HAP-1 (cell line): ENCODE results near the gene PTPN1.

Experiments
- DNase-seq, 2 experiments: peaks; one replicate each; pipeline ENCODE4 v3.0.0-alpha.2; 2016 to 2020; ENCODE audit warnings: low spot score in 2 of 2
- H3K27me3 ChIP-seq: fragments of 250-450 bp; sonication (Bioruptor Pico); 2 replicates; pipeline ENCODE4 v1.5.1; 2020; ENCODE audit warnings: low read depth, mild to moderate bottlenecking, moderate library complexity
- H3K36me3 ChIP-seq: fragments of 250-450 bp; sonication (Bioruptor Pico); replicated peaks from 2 replicates; pipeline ENCODE4 v1.5.1; 2020; ENCODE audit warnings: mild to moderate bottlenecking
- H3K4me1 ChIP-seq: fragments of 250-450 bp; sonication (Bioruptor Pico); 2 replicates; pipeline ENCODE4 v1.5.1; 2020; ENCODE audit warnings: mild to moderate bottlenecking
- H3K4me3 ChIP-seq: fragments of 250-450 bp; sonication (Bioruptor Pico); 2 replicates; pipeline ENCODE4 v1.5.1; 2020; ENCODE audit warnings: mild to moderate bottlenecking, moderate library complexity
- H3K9me3 ChIP-seq: fragments of 250-450 bp; sonication (Bioruptor Pico); 2 replicates; pipeline ENCODE4 v1.5.1; 2020; ENCODE audit warnings: mild to moderate bottlenecking, moderate library complexity
- in situ Hi-C: fragments of 300-500 bp; cut with MboI; formaldehyde crosslinking; loops from 3 replicates; pipeline ENCODE4 v1.14.3; 2020; ENCODE audit warnings: low sequenced_read_pairs, inconsistent platforms, mixed read lengths

Gene PTPN1

DNA sequence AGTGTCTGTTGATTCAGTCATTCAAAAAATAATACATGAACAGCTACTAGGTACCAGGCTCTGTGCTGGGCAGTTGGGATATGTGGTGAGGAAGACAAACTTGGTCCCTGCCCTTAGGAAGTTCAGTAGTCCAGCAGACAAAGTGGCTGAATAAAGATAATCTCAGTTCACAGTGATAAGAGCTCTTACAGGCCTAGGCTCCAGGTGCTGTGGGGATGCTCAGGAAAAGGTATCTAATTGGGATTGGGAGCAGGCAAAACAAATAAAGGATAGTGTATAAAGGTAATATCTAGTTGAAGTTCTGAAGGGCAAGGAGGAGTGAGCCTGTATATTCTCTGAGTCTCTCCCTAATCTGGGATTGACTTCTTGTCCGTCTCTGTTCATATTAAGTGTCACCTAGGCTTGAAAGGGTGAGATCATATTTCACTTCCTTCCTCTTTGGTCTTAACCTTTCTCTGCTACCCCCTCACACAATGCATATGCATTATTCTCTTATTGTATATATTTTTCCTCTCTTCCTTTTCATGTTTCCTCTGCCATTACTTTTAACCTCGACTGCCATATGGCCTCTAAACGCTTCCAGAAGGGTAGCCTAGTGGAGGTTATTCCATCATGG lies 13.5 kb downstream of the PTPN1 start:
- Histone ChIP-seq H3K9me3 (no peaks in the 10 kb centered on the region), H3K36me3 (no peaks in the 10 kb centered on the region), H3K27me3 (no peaks in the 10 kb centered on the region), H3K4me1 (peaks cover 14% of the 10 kb centered on the region), H3K4me3 (no peak overlapping the region)
- no peak for DNase-seq
- in situ Hi-C loops: no loop called here

DNA sequence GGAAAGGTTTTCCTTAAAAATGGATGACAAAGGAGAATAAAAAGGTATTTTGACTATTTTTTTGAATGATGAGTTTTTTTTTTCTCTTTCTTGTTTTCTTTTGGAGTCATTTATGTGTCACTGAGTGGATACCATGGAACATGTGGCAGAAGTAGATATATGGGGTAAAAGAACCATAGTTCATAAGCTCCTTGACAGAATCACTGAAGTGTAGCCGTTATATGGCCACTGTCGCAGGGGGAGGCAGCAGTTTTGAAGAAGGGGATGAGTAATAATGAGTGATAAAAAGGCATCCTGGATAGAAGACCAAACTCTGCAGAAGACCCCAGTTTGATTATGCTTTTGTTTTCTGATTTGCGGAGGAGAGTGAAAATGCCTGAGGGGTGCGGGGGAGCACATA lies 15.5 kb downstream of the PTPN1 start:
- no peak overlapping the region for H3K4me3 ChIP-seq
- DNase-seq: no peak
- H3K9me3 ChIP-seq: no peaks in the 10 kb centered on the region
- H3K36me3 ChIP-seq: no peaks in the 10 kb centered on the region
- no peaks in the 10 kb centered on the region for H3K27me3 ChIP-seq
- in situ Hi-C loops: no loop called here
- H3K4me1 ChIP-seq: peaks cover 11% of the 10 kb centered on the region

DNA sequence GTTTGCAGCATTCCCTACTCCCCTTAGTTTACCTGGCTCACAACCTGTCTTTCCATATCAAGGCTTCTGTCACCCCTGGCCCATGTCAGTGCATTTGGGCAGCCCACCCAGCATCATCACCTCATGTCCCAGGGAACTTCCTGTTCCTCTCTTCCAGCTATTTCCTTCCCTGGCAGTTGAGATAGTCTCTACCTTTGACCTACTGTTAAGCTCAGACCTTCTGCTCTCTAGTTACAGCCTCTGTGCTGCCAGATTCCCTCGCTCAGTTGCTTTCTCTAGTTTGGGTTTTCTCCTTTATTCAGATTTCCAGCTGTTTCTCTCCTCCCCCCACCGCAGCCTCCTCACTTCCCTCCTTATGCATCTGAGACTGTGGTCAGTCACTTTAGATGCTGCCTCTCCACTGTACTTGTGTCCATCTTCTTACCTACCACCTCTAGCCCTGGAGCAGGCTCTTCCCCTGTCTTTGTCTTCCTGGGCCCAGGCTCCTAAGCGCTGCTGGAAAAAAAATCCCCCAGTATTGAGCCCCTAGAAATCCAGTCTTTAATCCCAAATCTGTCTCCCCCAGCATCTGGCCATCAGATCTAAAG lies 16.3 kb downstream of the PTPN1 start:
- Histone ChIP-seq H3K27me3 (no peaks in the 10 kb centered on the region), H3K4me3 (no peak overlapping the region), H3K4me1 (peaks cover 5% of the 10 kb centered on the region), H3K9me3 (no peaks in the 10 kb centered on the region), H3K36me3 (no peaks in the 10 kb centered on the region)
- in situ Hi-C loops: no loop called here
- no peak for DNase-seq

DNA sequence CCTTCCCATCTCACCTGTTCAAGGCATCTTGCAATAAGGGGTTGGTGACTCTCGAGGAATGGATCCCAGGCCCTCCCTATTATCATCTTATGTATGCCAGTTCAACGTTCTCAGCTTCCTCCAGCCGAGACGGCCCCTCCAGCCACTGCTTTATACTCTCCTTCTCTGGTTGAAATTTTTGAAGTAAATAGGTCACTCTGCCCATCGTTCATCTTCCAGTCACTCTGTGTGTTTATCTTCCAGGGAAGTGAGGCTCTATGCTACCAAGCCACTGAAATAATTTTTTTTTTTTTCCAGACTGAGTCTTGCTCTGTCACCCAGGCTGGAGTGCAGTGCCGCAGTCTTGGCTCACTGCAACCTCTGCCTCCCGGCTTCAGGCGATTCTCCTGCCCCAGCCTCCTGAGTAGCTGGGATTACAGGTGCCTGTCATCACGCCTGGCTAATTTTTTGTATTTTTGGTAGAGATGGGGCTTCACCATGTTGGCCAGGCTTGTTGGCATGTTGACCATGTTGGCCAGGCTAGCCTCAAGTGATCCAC lies 17.0 kb downstream of the PTPN1 start:
- no peak for DNase-seq
- Histone ChIP-seq H3K9me3 (no peaks in the 10 kb centered on the region), H3K36me3 (no peaks in the 10 kb centered on the region), H3K4me3 (no peak overlapping the region), H3K27me3 (no peaks in the 10 kb centered on the region), H3K4me1 (no peaks in the 10 kb centered on the region; the same call in 1 of the 2 replicates)
- in situ Hi-C loops: no loop called here

DNA sequence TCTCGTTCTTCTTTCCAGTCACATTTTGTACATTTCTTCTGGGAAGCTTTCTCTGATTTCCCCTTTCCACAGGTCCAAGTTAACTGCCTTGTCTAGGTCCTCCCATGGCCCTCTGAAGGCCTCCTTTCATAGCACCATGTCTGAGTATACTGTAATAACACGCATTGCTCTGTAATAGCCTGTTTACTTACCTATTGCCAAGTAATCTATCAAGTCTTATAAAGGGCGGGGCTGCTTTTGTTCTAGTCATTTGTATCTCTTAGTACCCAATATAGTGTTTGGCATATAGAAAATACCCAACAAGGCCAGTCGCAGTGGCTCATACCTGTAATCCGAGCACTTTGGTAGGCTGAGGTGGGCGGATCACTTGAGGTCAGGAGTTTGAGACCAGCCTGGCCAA lies 17.9 kb downstream of the PTPN1 start:
- no peaks in the 10 kb centered on the region for H3K27me3 ChIP-seq
- no peaks in the 10 kb centered on the region; the same call in 1 of the 2 replicates for H3K4me1 ChIP-seq
- in situ Hi-C loops: no loop called here
- H3K9me3 ChIP-seq: no peaks in the 10 kb centered on the region
- no peak overlapping the region for H3K4me3 ChIP-seq
- no peaks in the 10 kb centered on the region for H3K36me3 ChIP-seq
- no peak for DNase-seq

DNA sequence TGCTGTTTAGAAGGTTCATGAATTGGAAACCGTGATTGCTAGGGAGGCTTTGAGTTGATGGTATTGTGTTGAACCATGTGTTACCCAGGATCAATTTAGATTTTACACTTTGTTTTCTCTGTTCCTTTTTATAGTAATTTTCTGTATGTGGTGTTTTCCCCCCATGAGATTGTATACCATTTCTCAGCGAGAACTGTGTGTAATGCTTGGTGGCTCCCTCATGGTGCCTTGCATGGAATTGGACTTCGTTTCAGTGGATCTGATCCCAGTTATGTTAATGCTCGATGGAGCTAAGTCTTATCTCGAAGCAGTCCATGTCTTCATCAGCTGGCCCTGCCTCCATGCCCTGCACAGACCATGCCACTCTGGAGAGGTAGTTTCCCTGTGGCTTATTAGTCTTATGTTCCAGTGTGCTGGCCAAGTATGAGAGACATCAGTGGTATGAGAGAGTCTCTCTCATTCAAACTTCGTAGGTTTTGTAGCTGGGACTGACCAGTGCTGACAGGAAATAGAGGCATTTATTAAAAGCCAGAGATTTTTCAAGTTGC lies 18.7 kb downstream of the PTPN1 start:
- no peak for DNase-seq
- in situ Hi-C loops: no loop called here
- H3K36me3 ChIP-seq: no peaks in the 10 kb centered on the region
- no peaks in the 10 kb centered on the region for H3K9me3 ChIP-seq
- H3K4me1 ChIP-seq: no peaks in the 10 kb centered on the region; the same call in 1 of the 2 replicates
- H3K27me3 ChIP-seq: no peaks in the 10 kb centered on the region
- no peak overlapping the region for H3K4me3 ChIP-seq

DNA sequence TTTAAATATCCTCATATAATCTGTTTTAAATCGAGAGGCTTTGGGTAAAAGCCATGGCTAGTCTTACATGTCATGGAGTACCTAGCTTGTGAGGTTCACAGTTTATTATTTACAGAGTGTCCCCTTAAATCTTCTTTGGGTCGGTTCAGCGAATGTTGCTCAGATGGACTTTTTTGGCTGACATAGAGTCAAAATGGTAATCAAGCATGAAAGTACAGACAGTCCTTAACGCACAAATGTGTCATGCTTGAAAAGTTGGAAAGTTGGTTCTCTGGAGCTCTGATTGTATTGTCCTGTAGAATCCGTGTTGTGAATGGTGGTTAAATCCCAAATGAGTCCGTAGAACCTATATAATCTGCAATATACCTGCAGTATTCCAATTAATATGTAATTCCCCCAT lies 22.0 kb downstream of the PTPN1 start:
- in situ Hi-C loops: no loop called here
- H3K9me3 ChIP-seq: no peaks in the 10 kb centered on the region
- H3K4me1 ChIP-seq: peaks cover 4% of the 10 kb centered on the region
- no peaks in the 10 kb centered on the region for H3K36me3 ChIP-seq
- no peaks in the 10 kb centered on the region for H3K27me3 ChIP-seq
- DNase-seq: no peak
- H3K4me3 ChIP-seq: no peak overlapping the region

DNA sequence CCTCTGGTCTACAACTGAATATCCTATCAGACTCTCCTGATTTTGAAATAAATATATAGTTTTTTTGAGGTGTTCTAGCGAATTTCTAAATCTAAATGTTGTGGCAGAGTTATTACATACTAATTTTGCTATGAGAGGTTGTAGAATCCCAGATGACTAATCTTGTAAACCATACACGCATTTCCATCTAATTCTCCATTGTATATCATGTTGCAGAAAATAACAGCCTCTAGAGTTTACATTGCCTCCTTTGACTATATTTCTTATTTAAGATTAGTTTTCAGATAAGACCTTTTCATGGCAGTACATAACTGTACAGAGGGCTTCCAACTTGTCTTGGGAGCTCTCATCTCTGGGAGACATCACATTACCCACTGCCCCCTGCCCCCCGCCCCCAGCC lies 22.9 kb downstream of the PTPN1 start:
- no peak for DNase-seq
- in situ Hi-C loops: no loop called here
- Histone ChIP-seq H3K4me1 (peaks cover 4% of the 10 kb centered on the region), H3K9me3 (no peaks in the 10 kb centered on the region), H3K27me3 (no peaks in the 10 kb centered on the region), H3K36me3 (no peaks in the 10 kb centered on the region), H3K4me3 (no peak overlapping the region)

DNA sequence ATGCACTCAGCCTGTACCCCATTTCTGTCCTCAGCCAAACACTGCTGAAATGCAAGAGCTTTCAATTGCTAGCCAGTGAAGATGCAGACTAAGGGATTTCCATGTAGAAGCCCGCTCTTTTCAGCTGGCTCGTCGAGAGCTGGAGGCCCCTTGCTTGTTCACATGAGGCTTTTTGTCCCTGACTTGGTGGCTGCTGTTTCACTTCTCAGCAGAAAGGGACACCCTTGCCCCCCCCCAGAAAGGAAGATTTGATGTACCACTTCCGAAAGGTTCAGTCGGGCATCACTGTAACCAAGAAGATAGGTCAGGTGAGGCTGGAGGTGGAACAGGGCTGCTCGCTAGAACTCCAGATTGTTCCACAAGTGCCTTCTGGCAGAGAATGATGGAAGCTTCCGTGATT lies 23.3 kb downstream of the PTPN1 start:
- H3K4me1 ChIP-seq: peaks cover 4% of the 10 kb centered on the region

DNA sequence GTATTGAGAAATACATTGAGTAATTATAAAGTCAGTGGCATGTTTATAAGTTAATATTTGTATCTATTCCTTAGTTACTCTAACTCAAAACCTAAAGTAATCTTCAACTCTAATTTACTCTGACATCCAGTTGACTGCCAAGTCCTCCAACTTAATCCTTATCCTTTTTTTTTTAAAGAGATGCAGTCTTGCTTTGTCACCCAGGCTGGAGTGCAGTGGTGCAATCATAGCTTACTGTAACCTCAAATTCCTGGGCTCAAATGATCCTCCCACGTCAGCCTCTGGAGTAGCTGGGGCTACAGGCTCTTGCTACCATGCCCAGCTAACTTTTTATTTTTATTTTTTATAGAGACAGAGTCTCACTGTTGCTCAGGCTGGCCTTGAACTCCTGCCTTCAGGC lies 24.4 kb downstream of the PTPN1 start:
- Histone ChIP-seq H3K4me3 (no peak overlapping the region), H3K36me3 (no peaks in the 10 kb centered on the region), H3K27me3 (no peaks in the 10 kb centered on the region), H3K4me1 (peaks cover 4% of the 10 kb centered on the region), H3K9me3 (no peaks in the 10 kb centered on the region)
- in situ Hi-C loops: no loop called here
- no peak for DNase-seq

More for the DNA sequence above, 23.3 kb downstream of the PTPN1 start:
- in situ Hi-C loops: no loop called here
- DNase-seq: no peak
- no peaks in the 10 kb centered on the region for H3K36me3 ChIP-seq
- H3K27me3 ChIP-seq: no peaks in the 10 kb centered on the region
- H3K9me3 ChIP-seq: no peaks in the 10 kb centered on the region
- no peak overlapping the region for H3K4me3 ChIP-seq

DNA sequence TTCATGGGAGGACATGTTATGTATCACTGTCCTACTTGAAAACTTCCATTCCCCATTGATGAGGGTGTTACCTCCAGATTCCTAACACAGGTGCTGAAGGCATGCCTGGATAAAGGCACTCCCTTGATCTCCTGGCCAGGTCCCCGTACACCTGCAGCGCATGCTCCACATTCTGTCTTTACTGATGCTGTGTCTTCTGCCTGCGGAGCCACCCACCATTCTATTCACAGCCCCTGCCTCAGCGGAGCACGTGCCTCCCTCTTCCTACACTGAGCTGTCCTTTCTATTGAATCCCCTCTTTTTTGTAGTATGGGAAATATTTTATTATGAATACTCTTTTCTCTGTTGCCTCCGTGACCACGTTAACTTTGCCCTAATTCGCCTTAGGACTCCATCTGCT lies 25.0 kb downstream of the PTPN1 start:
- H3K27me3 ChIP-seq: no peaks in the 10 kb centered on the region
- H3K4me3 ChIP-seq: no peak overlapping the region
- H3K36me3 ChIP-seq: no peaks in the 10 kb centered on the region
- H3K9me3 ChIP-seq: no peaks in the 10 kb centered on the region
- DNase-seq: no peak
- in situ Hi-C loops: no loop called here
- peaks cover 4% of the 10 kb centered on the region for H3K4me1 ChIP-seq

DNA sequence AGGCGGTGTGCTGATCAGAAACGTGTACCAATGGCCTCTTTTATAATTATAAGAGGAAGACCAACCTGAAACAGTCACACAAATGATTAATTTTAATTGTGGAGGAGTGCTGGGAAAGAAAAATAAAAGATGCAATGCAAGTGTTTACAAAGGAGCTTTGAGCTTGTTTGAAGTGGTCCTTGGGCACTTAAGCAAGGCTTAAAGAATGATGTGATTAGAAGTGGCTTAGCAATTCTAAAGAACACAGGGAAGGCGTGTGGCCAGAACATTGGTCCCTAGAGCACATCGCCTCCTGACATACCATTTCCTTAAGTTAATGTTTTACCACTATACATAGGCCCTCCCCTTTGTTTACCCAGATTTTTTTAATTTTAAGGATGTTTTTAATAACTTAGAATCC lies 26.1 kb downstream of the PTPN1 start:
- no peaks in the 10 kb centered on the region for H3K27me3 ChIP-seq
- no peaks in the 10 kb centered on the region for H3K9me3 ChIP-seq
- H3K4me1 ChIP-seq: peaks cover 4% of the 10 kb centered on the region
- no peak overlapping the region for H3K4me3 ChIP-seq
- peak; percentile 43 to 80 for DNase-seq
- in situ Hi-C loops: no loop called here
- no peaks in the 10 kb centered on the region for H3K36me3 ChIP-seq

DNA sequence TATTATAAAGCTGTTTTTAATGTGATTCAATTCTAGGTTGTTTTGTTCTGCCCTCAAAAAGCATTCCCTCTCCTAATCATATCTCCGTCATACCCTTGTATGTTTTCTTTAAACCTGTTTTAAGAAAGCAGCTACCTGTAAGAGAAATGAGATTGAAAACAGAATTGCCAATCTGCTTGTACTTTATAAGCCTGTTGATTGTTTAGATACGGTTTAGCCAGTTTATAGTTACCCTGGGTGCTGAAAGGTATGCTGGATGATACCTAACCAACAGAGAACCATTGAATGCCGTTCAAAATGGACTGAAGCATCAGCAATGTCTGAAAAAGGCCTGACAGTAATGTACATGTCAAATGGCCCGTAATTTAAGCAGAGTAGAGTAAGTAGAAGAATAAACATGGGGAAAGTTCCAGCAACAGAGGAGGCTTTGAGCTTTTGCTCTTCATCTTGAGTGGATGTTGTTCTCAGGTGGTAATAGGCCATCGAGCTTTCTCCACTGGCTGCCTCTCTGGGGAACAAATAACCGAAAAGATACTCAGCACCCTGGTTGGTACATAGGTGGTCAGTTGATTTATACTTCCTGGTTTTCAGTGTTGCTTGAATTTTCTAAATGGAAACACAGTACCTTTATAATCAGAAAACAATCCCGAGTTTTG lies 27.5 kb downstream of the PTPN1 start:
- in situ Hi-C loops: no loop called here

DNA sequence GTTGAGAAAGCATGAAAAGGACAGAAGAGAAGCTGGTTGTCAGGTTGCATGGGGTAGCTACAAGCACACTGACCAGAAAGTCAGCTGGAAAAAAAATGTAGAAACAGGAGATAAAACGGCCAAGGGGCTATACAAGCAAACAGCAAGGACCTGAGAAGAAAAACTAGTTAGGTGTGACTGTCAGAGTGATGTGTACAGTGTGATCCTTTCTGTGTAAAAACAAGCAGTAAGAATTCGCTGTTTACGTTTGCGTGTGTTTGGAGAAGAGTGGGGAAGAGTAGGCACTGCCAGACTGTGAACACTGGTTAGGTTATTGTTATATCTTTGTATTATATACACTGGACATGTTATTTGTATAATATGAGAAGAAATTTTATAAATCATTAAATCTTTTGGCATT lies 28.1 kb downstream of the PTPN1 start:
- Histone ChIP-seq H3K36me3 (no peaks in the 10 kb centered on the region), H3K4me3 (no peak overlapping the region), H3K4me1 (peaks cover 4% of the 10 kb centered on the region), H3K9me3 (no peaks in the 10 kb centered on the region), H3K27me3 (no peaks in the 10 kb centered on the region)
- no peak for DNase-seq
- in situ Hi-C loops: no loop called here

More for the DNA sequence above, 27.5 kb downstream of the PTPN1 start:
- H3K4me1 ChIP-seq: peaks cover 4% of the 10 kb centered on the region
- no peak for DNase-seq
- no peaks in the 10 kb centered on the region for H3K36me3 ChIP-seq
- no peaks in the 10 kb centered on the region for H3K27me3 ChIP-seq
- no peak overlapping the region for H3K4me3 ChIP-seq
- H3K9me3 ChIP-seq: no peaks in the 10 kb centered on the region
